Coronary artery (tissue), 2 donors: Measurements from ENCODE around the gene ALG12.

ENCODE experiments used
- DNase-seq: peaks from one replicate; pipeline ENCODE4 v3.0.0-alpha.2; 2017; ENCODE audit warnings: low spot score
- H3K27ac ChIP-seq, 2 donors: fragments of 200-600 bp; sonication (generic); one replicate each; pipeline ENCODE4 v1.5.1; 2016 to 2019
- H3K4me3 ChIP-seq: fragments of 200-600 bp; sonication (generic); 2 replicates; pipeline ENCODE4 v1.5.1; 2016; ENCODE audit warnings: mild to moderate bottlenecking, moderate library complexity
- TF ChIP-seq, protein P1 (sequence below): fragments of 200-600 bp; sonication (generic); IDR thresholded peaks from one replicate; pipeline ENCODE4 v1.5.1; 2019; ENCODE audit warnings: antibody characterized with exemption

ALG12 gene

DNA sequence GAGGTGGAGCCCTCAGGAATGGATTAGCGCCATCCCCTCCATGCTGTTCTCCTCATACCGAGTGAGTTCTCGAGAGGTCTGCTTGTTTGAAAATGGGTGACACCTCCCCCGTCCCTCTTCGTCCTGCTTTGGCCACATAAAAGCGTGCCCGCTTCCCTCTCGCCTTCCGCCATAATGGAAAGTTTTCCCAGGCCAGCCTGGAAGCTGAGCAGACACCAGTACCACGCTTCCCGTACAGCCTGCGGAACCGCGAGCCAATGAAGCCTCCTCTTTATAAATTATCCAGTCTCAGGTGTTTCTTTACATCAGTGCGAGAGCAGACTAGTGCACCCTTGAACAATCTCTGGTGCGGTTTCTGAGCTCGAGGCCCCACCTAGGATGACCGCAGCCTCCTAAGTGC lies 12.8 kb downstream of the ALG12 start:
- TF ChIP-seq, protein P1, sequence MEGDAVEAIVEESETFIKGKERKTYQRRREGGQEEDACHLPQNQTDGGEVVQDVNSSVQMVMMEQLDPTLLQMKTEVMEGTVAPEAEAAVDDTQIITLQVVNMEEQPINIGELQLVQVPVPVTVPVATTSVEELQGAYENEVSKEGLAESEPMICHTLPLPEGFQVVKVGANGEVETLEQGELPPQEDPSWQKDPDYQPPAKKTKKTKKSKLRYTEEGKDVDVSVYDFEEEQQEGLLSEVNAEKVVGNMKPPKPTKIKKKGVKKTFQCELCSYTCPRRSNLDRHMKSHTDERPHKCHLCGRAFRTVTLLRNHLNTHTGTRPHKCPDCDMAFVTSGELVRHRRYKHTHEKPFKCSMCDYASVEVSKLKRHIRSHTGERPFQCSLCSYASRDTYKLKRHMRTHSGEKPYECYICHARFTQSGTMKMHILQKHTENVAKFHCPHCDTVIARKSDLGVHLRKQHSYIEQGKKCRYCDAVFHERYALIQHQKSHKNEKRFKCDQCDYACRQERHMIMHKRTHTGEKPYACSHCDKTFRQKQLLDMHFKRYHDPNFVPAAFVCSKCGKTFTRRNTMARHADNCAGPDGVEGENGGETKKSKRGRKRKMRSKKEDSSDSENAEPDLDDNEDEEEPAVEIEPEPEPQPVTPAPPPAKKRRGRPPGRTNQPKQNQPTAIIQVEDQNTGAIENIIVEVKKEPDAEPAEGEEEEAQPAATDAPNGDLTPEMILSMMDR, result no peak
- Histone ChIP-seq H3K4me3 (no peak overlapping the region), H3K27ac (no peak overlapping the region)
- DNase-seq, result no peak

DNA sequence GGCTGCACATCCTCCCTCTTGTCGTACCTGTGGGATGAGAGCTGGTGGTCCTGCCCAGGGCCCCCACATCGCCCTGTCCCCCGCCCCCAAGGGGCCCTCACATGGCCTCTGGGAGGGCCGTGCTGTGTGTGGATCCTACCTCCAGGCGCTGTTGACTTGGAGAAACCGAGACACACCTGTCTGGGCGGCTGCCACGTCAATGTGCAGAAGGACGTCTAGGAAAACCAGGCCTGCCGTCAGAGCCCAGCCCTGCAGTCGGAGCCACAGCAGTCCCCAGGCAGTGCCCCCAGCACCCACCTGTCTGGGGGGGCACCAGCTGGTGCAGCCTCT lies 14.2 kb downstream of the ALG12 start:
- peak; percentile 70 for DNase-seq
- TF ChIP-seq, protein P1, result no peak
- H3K4me3 ChIP-seq, result no peak overlapping the region
- H3K27ac ChIP-seq, result no peak overlapping the region

DNA sequence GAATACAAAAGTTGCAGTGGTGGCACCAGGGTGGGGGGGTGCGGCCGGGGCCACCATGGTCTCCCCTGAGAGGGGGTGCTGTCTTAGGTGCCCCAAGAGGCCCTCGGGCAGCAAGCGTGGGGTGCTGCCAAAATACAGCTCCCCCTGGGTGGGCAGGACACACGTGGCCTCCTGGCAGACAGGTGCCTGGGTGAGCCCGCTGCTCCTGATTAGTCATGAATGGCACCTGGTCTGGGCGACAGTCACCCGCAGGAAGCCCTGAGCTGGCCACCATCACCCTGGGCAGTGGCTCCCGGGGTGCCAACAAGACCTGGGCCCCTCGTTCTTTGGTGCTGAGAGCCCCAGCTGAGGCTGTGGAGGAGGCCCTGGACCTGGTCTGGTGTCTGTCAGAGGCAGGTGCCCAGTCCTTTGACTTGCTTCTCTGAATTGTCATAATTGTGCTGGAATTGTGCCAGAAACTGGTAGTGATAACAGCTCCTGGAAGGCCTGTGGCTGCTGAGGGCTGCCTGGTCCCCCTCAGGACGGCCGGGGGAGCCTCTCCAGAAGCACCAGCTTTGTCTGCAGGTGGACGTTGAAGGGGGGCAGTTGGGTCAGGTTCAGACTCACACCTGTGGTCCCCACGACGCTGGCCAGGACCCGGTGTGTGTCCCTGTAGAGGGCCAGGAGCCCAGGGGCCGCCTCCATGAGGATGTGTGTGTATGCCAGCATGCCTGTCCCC lies 14.8 kb downstream of the ALG12 start:
- TF ChIP-seq, protein P1, result no peak
- Histone ChIP-seq H3K27ac (no peak overlapping the region), H3K4me3 (no peak overlapping the region)
- DNase-seq, result no peak

DNA sequence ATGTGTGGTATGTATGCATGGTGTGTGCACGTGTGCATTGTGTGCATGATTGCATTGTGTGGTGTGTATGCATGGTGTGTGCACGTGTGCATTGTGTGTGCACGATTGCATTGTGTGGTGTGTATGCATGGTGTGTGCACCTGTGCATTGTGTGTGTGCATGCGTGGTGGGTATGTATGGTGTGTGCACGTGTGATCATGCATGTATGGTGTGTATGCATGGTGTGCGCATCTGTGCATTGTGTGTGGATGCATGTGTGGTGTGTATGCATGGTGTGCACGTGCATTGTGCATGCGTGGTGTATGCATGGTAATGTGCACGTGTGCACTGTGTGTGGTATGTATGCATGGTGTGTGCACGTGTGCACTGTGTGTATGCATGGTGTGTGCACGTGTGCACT lies 16.8 kb downstream of the ALG12 start:
- no peak for DNase-seq
- H3K4me3 ChIP-seq, result no peak overlapping the region
- TF ChIP-seq, protein P1, result no peak

DNA sequence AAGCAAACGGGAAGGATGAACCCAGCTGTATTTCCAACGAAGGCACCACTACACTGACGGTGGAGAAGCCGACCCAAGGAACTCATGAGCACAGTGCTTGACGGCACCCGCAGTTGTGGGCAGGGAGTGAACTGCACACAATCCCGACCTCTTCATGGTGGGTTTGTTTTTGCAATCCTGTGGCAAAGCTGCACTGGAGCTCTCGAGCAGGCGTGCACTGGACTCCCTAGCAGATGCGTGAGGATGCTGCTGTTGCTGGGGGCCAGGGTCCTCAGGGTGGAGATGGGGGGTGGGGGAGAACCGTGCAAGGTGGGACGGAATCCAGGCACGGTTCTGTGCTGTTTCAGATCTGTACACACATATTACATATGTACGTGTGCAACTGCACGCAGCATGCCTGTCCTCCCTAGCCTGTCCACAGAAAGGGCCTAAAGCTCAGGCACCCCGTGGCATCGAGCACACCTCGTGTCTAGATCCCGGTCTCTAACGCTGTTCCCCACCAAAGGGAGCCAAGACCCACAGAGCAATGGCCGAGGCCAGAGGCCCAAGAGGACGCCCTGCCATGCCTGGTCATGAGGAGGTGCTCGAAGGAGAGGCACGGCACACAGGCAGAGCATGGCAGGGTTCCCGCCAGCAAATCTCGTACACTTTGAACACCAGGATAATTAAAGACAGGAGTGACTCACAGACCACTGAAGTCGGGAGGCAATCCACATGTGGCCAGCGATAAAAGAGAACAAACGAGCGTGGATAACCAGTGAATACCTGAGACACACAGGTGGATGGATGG lies 17.6 kb downstream of the ALG12 start:
- TF ChIP-seq, protein P1, result no peak
- no peak overlapping the region for H3K4me3 ChIP-seq
- H3K27ac ChIP-seq, result no peak overlapping the region
- DNase-seq, result no peak

More for the DNA sequence above, 16.8 kb downstream of the ALG12 start:
- H3K27ac ChIP-seq, result no peak overlapping the region

DNA sequence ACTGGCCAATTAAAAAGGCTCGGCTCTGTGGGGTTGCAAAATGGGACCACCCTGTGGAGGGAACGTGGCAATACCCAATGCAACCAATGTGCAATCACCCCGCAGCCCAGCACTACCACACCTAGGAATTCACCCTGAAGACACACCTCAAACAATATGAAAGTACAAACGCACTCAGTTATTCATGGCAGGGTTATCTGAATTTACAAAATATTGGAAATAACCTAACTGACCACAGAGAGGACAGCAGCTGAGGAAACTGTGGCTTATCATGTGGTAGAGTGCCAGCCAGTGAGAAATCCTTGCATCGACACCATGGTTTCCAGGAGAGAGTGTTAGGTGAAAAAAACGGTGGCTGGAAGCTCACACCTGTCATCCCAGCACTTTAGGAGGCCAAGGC lies 18.7 kb downstream of the ALG12 start:
- Histone ChIP-seq H3K4me3 (no peak overlapping the region), H3K27ac (no peak overlapping the region)
- TF ChIP-seq, protein P1, result no peak
- DNase-seq, result no peak
